A549 (cell line): ENCODE results near the gene A4GALT.
"Not testable (repeated sequence)": the region's sequence is repeated elsewhere in the genome, so short reads cannot be mapped to it uniquely, and the experiment has no call there.

ENCODE experiments used
- HES2 ChIP-seq: fragments of >200 bp; sonication (Bioruptor Twin); formaldehyde crosslinking; IDR thresholded peaks from 2 replicates; pipeline ENCODE4 v1.6.1; 2016
- JUN ChIP-seq, 2 experiments: fragments of >200 bp; sonication (Bioruptor Twin); formaldehyde crosslinking; IDR thresholded peaks; 2 replicates in 1 of 2; 3 replicates in 1 of 2; pipeline ENCODE4 v1.6.1; 2016 to 2017
- KDM5A ChIP-seq: fragments of 200-600 bp; sonication (generic); IDR thresholded peaks from 2 replicates; pipeline ENCODE4 v1.6.1; 2016; ENCODE audit warnings: antibody characterized with exemption, mild to moderate bottlenecking
- NFE2L2 ChIP-seq: fragments of 150-350 bp; conservative IDR thresholded peaks from 2 replicates; pipeline ENCODE4 v1.6.1; 2014; ENCODE audit warnings: low read length
- POLR2A ChIP-seq: IDR thresholded peaks from 2 replicates; pipeline ENCODE4 v1.6.1; 2012; ENCODE audit warnings: mild to moderate bottlenecking, low read length
- TF ChIP-seq, protein P1 (sequence below): fragments of 450-650 bp; IDR thresholded peaks from 2 replicates; pipeline ENCODE4 v1.6.1; 2014; ENCODE audit warnings: antibody characterized with exemption
- TF ChIP-seq, protein P2 (sequence below): fragments of >200 bp; sonication (Bioruptor Twin); formaldehyde crosslinking; IDR thresholded peaks from 3 replicates; pipeline ENCODE4 v1.5.1; 2016

DNA sequence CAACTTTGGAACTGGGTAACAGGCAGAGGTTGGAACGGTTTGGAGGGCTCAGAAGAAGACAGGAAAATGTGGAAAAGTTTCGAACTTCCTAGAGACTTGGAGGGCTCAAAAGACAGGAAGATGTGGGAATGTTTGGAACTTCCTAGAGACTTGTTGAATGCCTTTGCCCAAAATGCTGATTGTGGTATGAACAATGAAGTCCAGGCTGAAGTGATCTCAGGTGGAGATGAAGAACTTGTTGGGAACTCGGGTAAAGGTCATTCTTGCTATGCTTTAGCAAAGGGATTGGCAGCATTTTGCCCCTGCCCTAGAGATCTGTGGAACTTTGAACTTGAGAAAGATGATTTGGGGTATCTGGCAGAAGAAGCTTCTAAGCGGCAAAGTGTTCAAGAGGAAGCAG is 42.7 kb downstream of the A4GALT start:
- TF ChIP-seq POLR2A; NFE2L2; HES2; JUN (IDR thresholded peaks at IDR 0.05); KDM5A: not testable (repeated sequence)
- TF ChIP-seq, protein P1, sequence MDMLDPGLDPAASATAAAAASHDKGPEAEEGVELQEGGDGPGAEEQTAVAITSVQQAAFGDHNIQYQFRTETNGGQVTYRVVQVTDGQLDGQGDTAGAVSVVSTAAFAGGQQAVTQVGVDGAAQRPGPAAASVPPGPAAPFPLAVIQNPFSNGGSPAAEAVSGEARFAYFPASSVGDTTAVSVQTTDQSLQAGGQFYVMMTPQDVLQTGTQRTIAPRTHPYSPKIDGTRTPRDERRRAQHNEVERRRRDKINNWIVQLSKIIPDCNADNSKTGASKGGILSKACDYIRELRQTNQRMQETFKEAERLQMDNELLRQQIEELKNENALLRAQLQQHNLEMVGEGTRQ = not testable (repeated sequence)
- TF ChIP-seq, protein P2, sequence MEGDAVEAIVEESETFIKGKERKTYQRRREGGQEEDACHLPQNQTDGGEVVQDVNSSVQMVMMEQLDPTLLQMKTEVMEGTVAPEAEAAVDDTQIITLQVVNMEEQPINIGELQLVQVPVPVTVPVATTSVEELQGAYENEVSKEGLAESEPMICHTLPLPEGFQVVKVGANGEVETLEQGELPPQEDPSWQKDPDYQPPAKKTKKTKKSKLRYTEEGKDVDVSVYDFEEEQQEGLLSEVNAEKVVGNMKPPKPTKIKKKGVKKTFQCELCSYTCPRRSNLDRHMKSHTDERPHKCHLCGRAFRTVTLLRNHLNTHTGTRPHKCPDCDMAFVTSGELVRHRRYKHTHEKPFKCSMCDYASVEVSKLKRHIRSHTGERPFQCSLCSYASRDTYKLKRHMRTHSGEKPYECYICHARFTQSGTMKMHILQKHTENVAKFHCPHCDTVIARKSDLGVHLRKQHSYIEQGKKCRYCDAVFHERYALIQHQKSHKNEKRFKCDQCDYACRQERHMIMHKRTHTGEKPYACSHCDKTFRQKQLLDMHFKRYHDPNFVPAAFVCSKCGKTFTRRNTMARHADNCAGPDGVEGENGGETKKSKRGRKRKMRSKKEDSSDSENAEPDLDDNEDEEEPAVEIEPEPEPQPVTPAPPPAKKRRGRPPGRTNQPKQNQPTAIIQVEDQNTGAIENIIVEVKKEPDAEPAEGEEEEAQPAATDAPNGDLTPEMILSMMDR = not testable (repeated sequence)
